Neural crest cell (in vitro differentiated cells): ENCODE results near the gene DCTN3. TPM values are rescaled to one million over a fixed set of nuclear protein-coding genes. Genes with fewer than 3 reads are reported as not detected.
A peak's percentile ranks its signal among the peaks of the same experiment; 100 is the strongest.

Source experiments
- DNase-seq: peaks from one replicate; pipeline ENCODE4 v3.0.0; 2021; ENCODE audit warnings: low read depth, mixed read lengths, low spot score
- H3K27ac Mint-ChIP-seq: one replicate; pipeline ENCODE4 v1.8.0; 2021; ENCODE audit warnings: mild to moderate bottlenecking, mixed read lengths; ENCODE audit not compliant: unreplicated experiment
- H3K27me3 Mint-ChIP-seq: 2 replicates; pipeline ENCODE4 v1.8.0; 2021; ENCODE audit warnings: low read depth, mild to moderate bottlenecking, mixed read lengths
- H3K36me3 Mint-ChIP-seq: 2 replicates; pipeline ENCODE4 v1.8.0; 2021; ENCODE audit warnings: low read depth, mild to moderate bottlenecking, mixed read lengths
- H3K4me1 Mint-ChIP-seq: 2 replicates; pipeline ENCODE4 v1.8.0; 2021; ENCODE audit warnings: mixed read lengths
- H3K4me3 Mint-ChIP-seq: one replicate; pipeline ENCODE4 v1.8.0; 2021; ENCODE audit warnings: mild to moderate bottlenecking, mixed read lengths
- H3K9me3 Mint-ChIP-seq: 2 replicates; pipeline ENCODE4 v1.8.0; 2021; ENCODE audit warnings: mixed read lengths
- total RNA-seq: library from RNA; stranded (reverse); gene quantifications from 2 replicates; pipeline ENCODE4 v1.2.1, GENCODE V29; 2021
- TF ChIP-seq, protein P1 (sequence below): fragments of 200-600 bp; sonication (generic); conservative IDR thresholded peaks from 2 replicates; pipeline ENCODE4 v1.5.0; 2021; ENCODE audit warnings: antibody characterized with exemption, mild to moderate bottlenecking

Gene DCTN3
- total RNA-seq, 1 donor from 2014 or later, result 102 TPM

DNA sequence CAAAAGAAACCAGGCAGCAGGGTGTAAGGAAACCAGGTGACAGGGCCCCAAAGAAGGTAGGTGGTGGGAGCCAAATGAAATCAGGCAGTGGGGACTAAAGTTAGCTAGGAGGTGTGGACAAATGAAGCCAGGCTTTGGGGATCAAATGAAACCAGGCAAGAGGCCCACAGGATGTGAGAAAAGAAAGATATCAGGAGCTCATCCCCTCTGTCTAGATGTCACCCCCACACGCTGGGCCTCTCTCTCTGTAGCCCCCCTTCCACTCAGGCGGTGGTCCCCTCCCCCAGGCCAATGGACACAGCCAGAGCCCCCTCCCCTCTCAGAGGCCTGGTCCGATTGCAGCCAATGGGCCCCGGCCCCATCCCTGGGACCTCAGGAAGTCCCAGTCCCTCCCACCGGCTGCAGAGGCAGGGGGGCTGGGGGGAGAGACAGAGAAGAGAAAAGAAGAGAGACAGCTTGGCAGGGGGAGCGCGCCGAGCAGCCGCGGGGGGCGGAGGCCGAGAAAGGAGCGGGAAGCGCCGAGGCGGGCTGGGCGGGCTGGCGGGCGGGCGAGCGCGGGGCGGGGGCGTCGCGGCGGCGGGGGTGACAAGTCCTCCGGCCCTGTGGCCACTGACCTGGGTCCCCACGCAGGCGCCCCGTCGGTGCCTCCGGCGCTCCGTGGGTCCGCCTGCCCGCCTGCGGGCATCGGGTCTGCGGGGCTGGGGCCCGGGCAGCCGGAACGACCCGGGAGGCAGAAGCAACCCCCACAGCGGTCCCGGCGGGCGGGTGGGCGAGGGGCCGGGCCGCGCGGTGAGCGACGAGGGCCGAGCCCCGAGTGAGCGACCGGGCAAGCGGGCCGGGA lies 42.7 kb downstream of the DCTN3 start:
- H3K4me1 Mint-ChIP-seq, result peaks cover 89% of the 10 kb centered on the region
- no peaks in the 10 kb centered on the region for H3K9me3 Mint-ChIP-seq
- no peaks in the 10 kb centered on the region for H3K36me3 Mint-ChIP-seq
- peak overlapping the region; percentile 95 for H3K27ac Mint-ChIP-seq
- TF ChIP-seq, protein P1, sequence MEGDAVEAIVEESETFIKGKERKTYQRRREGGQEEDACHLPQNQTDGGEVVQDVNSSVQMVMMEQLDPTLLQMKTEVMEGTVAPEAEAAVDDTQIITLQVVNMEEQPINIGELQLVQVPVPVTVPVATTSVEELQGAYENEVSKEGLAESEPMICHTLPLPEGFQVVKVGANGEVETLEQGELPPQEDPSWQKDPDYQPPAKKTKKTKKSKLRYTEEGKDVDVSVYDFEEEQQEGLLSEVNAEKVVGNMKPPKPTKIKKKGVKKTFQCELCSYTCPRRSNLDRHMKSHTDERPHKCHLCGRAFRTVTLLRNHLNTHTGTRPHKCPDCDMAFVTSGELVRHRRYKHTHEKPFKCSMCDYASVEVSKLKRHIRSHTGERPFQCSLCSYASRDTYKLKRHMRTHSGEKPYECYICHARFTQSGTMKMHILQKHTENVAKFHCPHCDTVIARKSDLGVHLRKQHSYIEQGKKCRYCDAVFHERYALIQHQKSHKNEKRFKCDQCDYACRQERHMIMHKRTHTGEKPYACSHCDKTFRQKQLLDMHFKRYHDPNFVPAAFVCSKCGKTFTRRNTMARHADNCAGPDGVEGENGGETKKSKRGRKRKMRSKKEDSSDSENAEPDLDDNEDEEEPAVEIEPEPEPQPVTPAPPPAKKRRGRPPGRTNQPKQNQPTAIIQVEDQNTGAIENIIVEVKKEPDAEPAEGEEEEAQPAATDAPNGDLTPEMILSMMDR, result no peak
- H3K27me3 Mint-ChIP-seq, result no peaks in the 10 kb centered on the region
- peak overlapping the region; percentile 86 for H3K4me3 Mint-ChIP-seq
- peak; percentile 66 for DNase-seq

DNA sequence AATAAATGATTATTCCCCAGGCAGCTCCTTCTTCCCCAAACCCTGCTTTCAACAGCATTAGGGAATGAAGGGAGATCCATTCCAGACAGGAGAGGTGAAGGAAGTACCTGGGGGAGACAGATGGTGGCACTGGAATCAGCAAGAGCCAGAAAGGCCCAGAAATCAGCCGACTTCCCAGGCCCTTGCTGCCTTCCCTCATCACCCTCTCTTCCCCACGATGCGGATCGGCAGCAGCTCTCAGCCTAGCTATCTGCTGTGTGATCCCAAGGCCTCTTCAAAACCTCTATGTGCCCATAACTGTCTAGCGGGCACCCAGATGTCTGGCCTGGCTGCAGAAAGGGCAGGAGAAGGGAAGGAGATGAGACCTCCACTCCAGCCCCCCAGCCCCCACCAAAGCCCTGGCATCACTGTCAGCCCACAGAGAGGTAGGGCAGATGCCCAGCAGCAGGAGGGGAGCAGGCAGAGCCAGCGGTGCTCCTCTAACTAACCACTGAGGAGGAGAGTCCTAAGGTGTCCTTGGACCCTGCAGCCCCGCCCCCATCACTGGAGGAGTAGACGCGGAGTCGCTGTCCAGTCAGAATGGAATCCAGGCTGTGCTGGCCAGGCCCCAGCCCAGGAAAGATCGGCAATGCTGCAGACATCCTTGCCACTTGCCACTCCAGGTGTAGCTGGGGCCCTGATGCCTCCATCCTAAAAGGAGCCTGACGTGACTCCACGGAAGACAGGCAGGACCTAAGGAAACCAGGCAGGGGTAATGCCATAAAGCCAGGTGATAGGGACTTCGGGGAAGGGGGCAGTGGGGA lies 43.5 kb downstream of the DCTN3 start:
- no peaks in the 10 kb centered on the region for H3K27me3 Mint-ChIP-seq
- H3K36me3 Mint-ChIP-seq, result no peaks in the 10 kb centered on the region
- H3K4me3 Mint-ChIP-seq, result peak overlapping the region; percentile 86
- H3K9me3 Mint-ChIP-seq, result no peaks in the 10 kb centered on the region
- peaks cover 91% of the 10 kb centered on the region for H3K4me1 Mint-ChIP-seq
- H3K27ac Mint-ChIP-seq, result peak overlapping the region; percentile 95
- peak; percentile 60 for DNase-seq
- TF ChIP-seq, protein P1, result no peak

DNA sequence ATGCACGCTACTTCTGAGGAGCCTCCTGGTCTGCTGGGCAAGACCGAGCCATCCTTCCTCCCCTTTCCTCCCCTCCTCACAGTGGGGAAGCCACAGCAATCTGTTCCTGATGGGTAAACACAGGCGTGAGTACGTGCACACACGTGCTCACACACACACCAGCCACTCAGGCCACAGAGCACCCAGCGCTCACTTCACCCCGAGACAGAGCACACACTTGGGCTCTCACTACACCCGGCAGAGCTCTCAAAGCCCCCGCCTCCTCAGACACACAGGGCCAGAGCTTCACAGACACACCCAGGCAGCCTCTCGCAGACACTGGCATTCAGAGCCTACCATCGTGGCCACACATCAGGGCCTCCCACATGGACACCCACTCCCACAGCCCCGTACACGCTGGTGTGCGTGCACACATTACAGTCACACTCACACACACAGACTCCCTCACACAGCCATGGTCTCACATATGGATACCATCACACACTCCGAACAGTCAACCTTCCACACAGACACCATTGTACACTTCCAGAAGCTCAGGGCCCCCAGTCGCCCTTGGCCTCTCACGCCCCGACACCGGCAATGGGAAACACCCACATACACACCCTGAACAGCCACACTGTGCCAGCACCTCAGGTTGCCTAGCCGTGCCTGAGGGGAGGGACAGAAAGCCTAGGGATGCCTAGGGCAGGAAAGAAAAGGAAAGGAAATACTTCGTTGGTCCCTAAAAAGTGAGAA lies 44.3 kb downstream of the DCTN3 start:
- Mint-ChIP-seq H3K4me1 (peaks cover 91% of the 10 kb centered on the region), H3K4me3 (peak overlapping the region; percentile 86), H3K27me3 (no peaks in the 10 kb centered on the region), H3K27ac (peak overlapping the region; percentile 81), H3K9me3 (no peaks in the 10 kb centered on the region), H3K36me3 (no peaks in the 10 kb centered on the region)
- TF ChIP-seq, protein P1, result no peak
- DNase-seq, result no peak

DNA sequence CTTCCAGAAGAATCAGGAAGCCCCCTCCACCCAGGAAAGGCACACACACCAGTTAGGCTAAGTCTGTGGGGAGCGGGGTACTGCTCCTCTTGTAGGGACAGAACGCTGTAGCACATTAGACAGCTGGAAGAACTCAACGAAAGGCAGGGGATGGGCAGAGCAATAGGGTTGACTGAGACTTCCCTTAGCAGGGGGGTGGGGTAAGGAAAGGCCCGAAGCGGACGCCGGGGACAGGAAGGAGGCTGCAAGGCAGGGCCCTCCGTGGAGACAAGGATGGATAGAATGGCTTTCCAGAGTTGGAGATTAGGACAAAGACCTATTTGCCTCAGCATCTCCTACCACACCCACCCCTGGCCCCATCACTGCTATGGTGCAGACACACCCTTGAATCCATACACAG lies 45.1 kb downstream of the DCTN3 start:
- peaks cover 91% of the 10 kb centered on the region for H3K4me1 Mint-ChIP-seq
- TF ChIP-seq, protein P1, result no peak
- no peaks in the 10 kb centered on the region for H3K36me3 Mint-ChIP-seq
- no peaks in the 10 kb centered on the region for H3K27me3 Mint-ChIP-seq
- no peak overlapping the region for H3K27ac Mint-ChIP-seq
- H3K4me3 Mint-ChIP-seq, result peak overlapping the region; percentile 69
- DNase-seq, result no peak
- no peaks in the 10 kb centered on the region for H3K9me3 Mint-ChIP-seq

DNA sequence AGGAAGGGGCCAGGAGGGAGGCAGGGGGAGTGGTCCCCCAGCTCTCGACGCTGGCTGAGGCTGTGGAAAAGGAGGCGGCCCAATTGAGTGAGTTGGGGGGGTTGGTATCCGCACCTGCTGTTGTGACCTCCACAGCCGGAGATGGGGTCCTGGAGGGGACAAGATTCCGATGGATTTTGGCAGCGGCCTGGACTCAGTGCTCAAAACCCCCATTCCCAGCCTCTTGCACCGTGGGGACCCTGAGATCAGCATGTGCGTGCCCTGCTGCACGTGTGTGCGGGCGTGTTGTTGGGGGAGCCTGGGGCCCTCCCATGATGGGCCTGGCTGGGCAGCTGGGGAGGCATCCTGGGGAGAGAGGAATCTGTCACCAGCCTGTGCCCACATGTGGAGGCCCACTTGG lies 45.7 kb downstream of the DCTN3 start:
- DNase-seq, result no peak
- Mint-ChIP-seq H3K4me1 (peaks cover 91% of the 10 kb centered on the region), H3K27me3 (no peaks in the 10 kb centered on the region), H3K4me3 (peak overlapping the region; percentile 69), H3K27ac (peak overlapping the region; percentile 43), H3K9me3 (no peaks in the 10 kb centered on the region), H3K36me3 (no peaks in the 10 kb centered on the region)
- TF ChIP-seq, protein P1, result no peak
